HCT116 (cell line): ENCODE data around the gene CFAP298. TPM values are rescaled to one million over a fixed set of nuclear protein-coding genes. Genes with fewer than 3 reads are reported as not detected.
"Not testable (repeated sequence)": the region's sequence is repeated elsewhere in the genome, so short reads cannot be mapped to it uniquely, and the experiment has no call there.

Experiments used
- ATAC-seq: fragments of 200-7000 bp; cut with Tn5 transposase; 2 replicates; pipeline ENCODE4 v1.9.1; 2020; ENCODE audit warnings: mild to moderate bottlenecking, moderate library complexity
- BruUV-seq: library from RNA; stranded (reverse); fragments of 400-500 nt; replicated peaks from 2 replicates; lab custom pipeline; 2021; lab: Mats Ljungman, UMichigan
- CTCF ChIA-PET: fragments of 300-600 bp; sonication (Branson Sonifier 250); formaldehyde crosslinking; loops from one replicate; lab custom pipeline; 2021; ENCODE audit warnings: antibody characterized with exemption; lab: Charles Lee
- POLR2A ChIA-PET: fragments of 300-600, 350-600 bp; sonication (Branson Sonifier 250); formaldehyde crosslinking; loops from one replicate; lab custom pipeline; 2021; ENCODE audit warnings: antibody characterized with exemption; lab: Charles Lee
- RAD21 ChIA-PET, 2 experiments: fragments of 300-600 bp; sonication (Branson Sonifier 250); formaldehyde crosslinking; loops; one replicate each; lab custom pipeline; 2023; ENCODE audit warnings: low total read pairs in 2 of 2; ENCODE audit not compliant: uncharacterized antibody in 2 of 2, unreplicated experiment in 2 of 2, low non-redundant PET in 1 of 2; lab: Charles Lee
- DNase-seq: peaks from one replicate; pipeline ENCODE4 v3.0.0-alpha.2; 2010; ENCODE audit warnings: low read depth, low spot score
- H2AFZ ChIP-seq: fragments of 200-600 bp; shearing (Covaris generic), sonication (generic); 2 replicates; pipeline ENCODE4 v1.6.1; 2017; ENCODE audit warnings: low read depth, mixed run types, mixed read lengths, antibody characterized with exemption, low read length; ENCODE audit not compliant: poor library complexity, severe bottlenecking
- H3K27ac ChIP-seq: 2 replicates; pipeline ENCODE4 v1.5.1; 2012; ENCODE audit warnings: low read depth, low read length
- H3K27me3 ChIP-seq: fragments of 200-600 bp; sonication (generic); 2 replicates; pipeline ENCODE4 v1.6.1; 2016; ENCODE audit warnings: mixed run types, low read length, mixed read lengths; ENCODE audit not compliant: insufficient read depth
- H3K36me3 ChIP-seq, 2 experiments: fragments of 200-500 bp in 1 of 2; fragments of 200-600 bp in 1 of 2; sonication (Bioruptor generic) in 1 of 2; sonication (generic) in 1 of 2; 2 replicates each; pipeline versions ENCODE4 v1.5.1 to v1.6.1; 2014 to 2016; ENCODE audit warnings: low read length in 2 of 2, inconsistent platforms in 1 of 2, mixed read lengths in 1 of 2, mixed run types in 1 of 2; ENCODE audit not compliant: insufficient read depth in 2 of 2, control insufficient read depth in 1 of 2
- H3K4me1 ChIP-seq, 2 experiments: fragments of 200-600 bp in 1 of 2; sonication (generic) in 1 of 2; 2 replicates each; pipeline versions ENCODE4 v1.5.1 to v1.6.1; 2012 to 2017; ENCODE audit warnings: low read length in 2 of 2, inconsistent platforms in 1 of 2, mild to moderate bottlenecking in 1 of 2, mixed read lengths in 1 of 2, mixed run types in 1 of 2, moderate library complexity in 1 of 2; ENCODE audit not compliant: insufficient read depth in 2 of 2, control insufficient read depth in 1 of 2
- H3K4me2 ChIP-seq: fragments of 200-600 bp; sonication (generic); 2 replicates; pipeline ENCODE4 v1.6.1; 2017; ENCODE audit warnings: mixed run types, low read length, mixed read lengths
- H3K4me3 ChIP-seq, 2 experiments: fragments of 200-600 bp in 1 of 2; sonication (generic) in 1 of 2; replicated peaks in 1 of 2; 2 replicates each; pipeline ENCODE4 v1.5.1; 2011 to 2016; ENCODE audit warnings: low read length in 2 of 2, control low read depth in 1 of 2, low read depth in 1 of 2, mild to moderate bottlenecking in 1 of 2, mixed read lengths in 1 of 2, mixed run types in 1 of 2
- H3K79me2 ChIP-seq: fragments of 200-600 bp; sonication (generic); 2 replicates; pipeline ENCODE4 v1.6.1; 2017; ENCODE audit warnings: mild to moderate bottlenecking, mixed run types, low read length, moderate library complexity, mixed read lengths; ENCODE audit not compliant: insufficient read depth
- H3K9ac ChIP-seq: fragments of 200-600 bp; sonication (generic); 2 replicates; pipeline ENCODE4 v1.6.1; 2016; ENCODE audit warnings: low read length, mixed read lengths
- H3K9me2 ChIP-seq: fragments of 200-600 bp; sonication (generic), shearing (Covaris generic); 2 replicates; pipeline ENCODE4 v1.6.1; 2017; ENCODE audit warnings: mixed run types, mild to moderate bottlenecking, moderate library complexity; ENCODE audit not compliant: insufficient read depth
- H3K9me3 ChIP-seq, 2 experiments: fragments of 200-500 bp in 1 of 2; fragments of 200-600 bp in 1 of 2; sonication (Bioruptor generic) in 1 of 2; sonication (generic) in 1 of 2; 2 replicates each; pipeline ENCODE4 v1.6.1; 2014 to 2017; ENCODE audit warnings: low read length in 2 of 2, mixed read lengths in 2 of 2, inconsistent platforms in 1 of 2, low read depth in 1 of 2, mild to moderate bottlenecking in 1 of 2, mixed run types in 1 of 2, moderate library complexity in 1 of 2; ENCODE audit not compliant: control insufficient read depth in 1 of 2, insufficient read depth in 1 of 2
- H4K20me1 ChIP-seq: fragments of 200-600 bp; sonication (generic), shearing (Covaris generic); 2 replicates; pipeline ENCODE4 v1.6.1; 2017; ENCODE audit warnings: mixed run types, mild to moderate bottlenecking, moderate library complexity; ENCODE audit not compliant: insufficient read depth
- CEBPB ChIP-seq: IDR thresholded peaks from 2 replicates; pipeline ENCODE4 v1.6.1; 2012; ENCODE audit warnings: low read depth
- EGR1 ChIP-seq: IDR thresholded peaks from 2 replicates; pipeline ENCODE4 v1.6.1; 2012; ENCODE audit warnings: low read depth
- ELF1 ChIP-seq: IDR thresholded peaks from 2 replicates; pipeline ENCODE4 v1.6.1; 2012; ENCODE audit warnings: low read depth, borderline replicate concordance
- EZH2phosphoT487 ChIP-seq: fragments of 200-600 bp; IDR thresholded peaks from 2 replicates; pipeline ENCODE4 v1.6.1; 2018; ENCODE audit warnings: antibody characterized with exemption, borderline replicate concordance
- JUND ChIP-seq: IDR thresholded peaks from 2 replicates; pipeline ENCODE4 v1.6.1; 2012
- MAX ChIP-seq: IDR thresholded peaks from 2 replicates; pipeline ENCODE4 v1.6.1; 2012
- POLR2AphosphoS5 ChIP-seq: IDR thresholded peaks from 2 replicates; pipeline ENCODE4 v1.6.1; 2011; ENCODE audit warnings: mild to moderate bottlenecking, low read depth, low read length, moderate library complexity
- RAD21 ChIP-seq: IDR thresholded peaks from 2 replicates; pipeline ENCODE4 v1.6.1; 2012; ENCODE audit warnings: low read depth, mild to moderate bottlenecking
- SP1 ChIP-seq: IDR thresholded peaks from 2 replicates; pipeline ENCODE4 v1.6.1; 2012; ENCODE audit warnings: low read depth
- SRF ChIP-seq: IDR thresholded peaks from 2 replicates; pipeline ENCODE4 v1.6.1; 2012; ENCODE audit warnings: low read depth
- TCF7L2 ChIP-seq: IDR thresholded peaks from 2 replicates; pipeline ENCODE4 v1.7.0; 2011; ENCODE audit warnings: borderline replicate concordance, inconsistent platforms; ENCODE audit not compliant: insufficient read depth, insufficient read length; ENCODE audit errors: extremely low read depth
- intact Hi-C: fragments of 100-400 bp; cut with micrococcal nuclease; formaldehyde crosslinking; loops from 2 replicates; pipeline ENCODE4 v1.10.0; 2022
- total RNA-seq: library from RNA; stranded (reverse); gene quantifications from one replicate; pipeline ENCODE4 v1.2.1, GENCODE V29; 2021; ENCODE audit not compliant: unreplicated experiment
- TF ChIP-seq, protein P1 (sequence below): IDR thresholded peaks from 2 replicates; pipeline ENCODE4 v1.6.1; 2011; ENCODE audit warnings: mild to moderate bottlenecking, low read length, moderate library complexity; ENCODE audit not compliant: insufficient replicate concordance; ENCODE audit errors: extremely low read depth
- TF ChIP-seq, protein P2 (sequence below), 3 experiments: fragments of 200-600 bp in 1 of 3; sonication (generic) in 1 of 3; IDR thresholded peaks in 2 of 3; conservative IDR thresholded peaks in 1 of 3; 2 replicates each; pipeline ENCODE4 v1.5.1; 2012 to 2017; ENCODE audit warnings: low read depth in 2 of 3, low read length in 2 of 3, antibody characterized with exemption in 1 of 3, borderline replicate concordance in 1 of 3, control low read depth in 1 of 3, mild to moderate bottlenecking in 1 of 3, mixed read lengths in 1 of 3, mixed run types in 1 of 3, moderate library complexity in 1 of 3; ENCODE audit not compliant: insufficient read depth in 1 of 3
- TF ChIP-seq, protein P3 (sequence below): IDR thresholded peaks from 2 replicates; pipeline ENCODE4 v1.6.1; 2012

CFAP298 gene
- total RNA-seq, 1 experiment from 2014 or later = 58.2 TPM

DNA sequence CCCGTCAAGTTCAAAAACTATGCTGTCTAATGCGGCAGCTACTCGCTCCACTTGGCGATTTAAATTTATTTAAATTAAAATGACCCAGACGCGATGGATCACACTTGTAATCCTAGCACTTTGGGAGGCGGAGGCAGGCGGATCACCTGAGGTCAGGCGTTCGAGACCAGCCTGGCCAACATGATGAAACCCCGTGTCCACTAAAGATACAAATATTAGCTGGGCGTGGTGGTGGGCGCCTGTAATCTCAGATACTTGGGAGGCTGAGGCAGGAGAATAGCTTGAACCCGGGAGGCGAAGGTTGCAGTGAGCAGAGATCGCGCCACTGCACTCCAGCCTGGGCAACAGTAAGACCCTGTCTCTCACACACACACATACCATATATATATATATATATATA, 1.2 kb downstream of the CFAP298 start:
- RAD21 ChIA-PET, H3K9me3 ChIP-seq, H3K9me2 ChIP-seq, intact Hi-C loops, H3K27me3 ChIP-seq, H2AFZ ChIP-seq, DNase-seq, POLR2A ChIA-PET, H4K20me1 ChIP-seq, ATAC-seq, BruUV-seq: not testable (repeated sequence)
- peak overlapping the region; percentile 73 for H3K4me2 ChIP-seq
- H3K36me3 ChIP-seq = peaks cover 5 to 30% of the 10 kb centered on the region in 2 experiments; a peak in 3 of 4 replicates
- peak overlapping the region; percentile 89 for H3K9ac ChIP-seq
- H3K79me2 ChIP-seq = peaks cover 31% of the 10 kb centered on the region
- CTCF ChIA-PET = interaction anchor here (1.1 to 2.5 kb wide), 2 partner anchors 10 kb away, joined by 7 to 17 read pairs; no protein-coding TSS in a partner anchor
- peak overlapping the region; percentile 97; the same call in 1 of the 2 replicates for H3K27ac ChIP-seq
- H3K4me3 ChIP-seq = peak overlapping the region; percentile 95 to 98
- peaks cover 6 to 12% of the 10 kb centered on the region in 2 experiments for H3K4me1 ChIP-seq

GRCh38 chr21:32608851-32609250, 3.3 kb downstream of the CFAP298 start:
- CTCF ChIA-PET = no interaction called here
- POLR2A ChIA-PET = no interaction called here
- Histone ChIP-seq H3K9me2 (no peaks in the 10 kb centered on the region), H3K36me3 (peaks cover 11 to 40% of the 10 kb centered on the region in 2 experiments; a peak in 3 of 4 replicates), H3K27me3 (no peaks in the 10 kb centered on the region), H4K20me1 (no peaks in the 10 kb centered on the region), H3K4me2 (no peak overlapping the region), H3K79me2 (peaks cover 31% of the 10 kb centered on the region), H2AFZ (no peak overlapping the region), H3K4me1 (peaks cover 6 to 12% of the 10 kb centered on the region in 2 experiments), H3K4me3 (no peak overlapping the region), H3K9ac (no peak overlapping the region), H3K9me3 (no peaks in the 10 kb centered on the region), H3K27ac (no peak overlapping the region)
- ATAC-seq = no peak
- RAD21 ChIA-PET = interaction anchor here in 1 of 2 experiments (0.7 kb wide), 1 partner anchor 205 kb away, joined by 3 read pairs; no protein-coding TSS in a partner anchor
- BruUV-seq = no TSS peak
- no peak for TF ChIP-seq EGR1
- TF ChIP-seq, protein P1, sequence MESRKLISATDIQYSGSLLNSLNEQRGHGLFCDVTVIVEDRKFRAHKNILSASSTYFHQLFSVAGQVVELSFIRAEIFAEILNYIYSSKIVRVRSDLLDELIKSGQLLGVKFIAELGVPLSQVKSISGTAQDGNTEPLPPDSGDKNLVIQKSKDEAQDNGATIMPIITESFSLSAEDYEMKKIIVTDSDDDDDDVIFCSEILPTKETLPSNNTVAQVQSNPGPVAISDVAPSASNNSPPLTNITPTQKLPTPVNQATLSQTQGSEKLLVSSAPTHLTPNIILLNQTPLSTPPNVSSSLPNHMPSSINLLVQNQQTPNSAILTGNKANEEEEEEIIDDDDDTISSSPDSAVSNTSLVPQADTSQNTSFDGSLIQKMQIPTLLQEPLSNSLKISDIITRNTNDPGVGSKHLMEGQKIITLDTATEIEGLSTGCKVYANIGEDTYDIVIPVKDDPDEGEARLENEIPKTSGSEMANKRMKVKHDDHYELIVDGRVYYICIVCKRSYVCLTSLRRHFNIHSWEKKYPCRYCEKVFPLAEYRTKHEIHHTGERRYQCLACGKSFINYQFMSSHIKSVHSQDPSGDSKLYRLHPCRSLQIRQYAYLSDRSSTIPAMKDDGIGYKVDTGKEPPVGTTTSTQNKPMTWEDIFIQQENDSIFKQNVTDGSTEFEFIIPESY = no peak
- TF ChIP-seq MAX = no peak
- TF ChIP-seq, protein P2, sequence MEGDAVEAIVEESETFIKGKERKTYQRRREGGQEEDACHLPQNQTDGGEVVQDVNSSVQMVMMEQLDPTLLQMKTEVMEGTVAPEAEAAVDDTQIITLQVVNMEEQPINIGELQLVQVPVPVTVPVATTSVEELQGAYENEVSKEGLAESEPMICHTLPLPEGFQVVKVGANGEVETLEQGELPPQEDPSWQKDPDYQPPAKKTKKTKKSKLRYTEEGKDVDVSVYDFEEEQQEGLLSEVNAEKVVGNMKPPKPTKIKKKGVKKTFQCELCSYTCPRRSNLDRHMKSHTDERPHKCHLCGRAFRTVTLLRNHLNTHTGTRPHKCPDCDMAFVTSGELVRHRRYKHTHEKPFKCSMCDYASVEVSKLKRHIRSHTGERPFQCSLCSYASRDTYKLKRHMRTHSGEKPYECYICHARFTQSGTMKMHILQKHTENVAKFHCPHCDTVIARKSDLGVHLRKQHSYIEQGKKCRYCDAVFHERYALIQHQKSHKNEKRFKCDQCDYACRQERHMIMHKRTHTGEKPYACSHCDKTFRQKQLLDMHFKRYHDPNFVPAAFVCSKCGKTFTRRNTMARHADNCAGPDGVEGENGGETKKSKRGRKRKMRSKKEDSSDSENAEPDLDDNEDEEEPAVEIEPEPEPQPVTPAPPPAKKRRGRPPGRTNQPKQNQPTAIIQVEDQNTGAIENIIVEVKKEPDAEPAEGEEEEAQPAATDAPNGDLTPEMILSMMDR (IDR thresholded peaks at IDR 0.05 in 2 of 3, conservative IDR thresholded peaks at IDR 0.05 in 1 of 3; ENCODE audit: borderline replicate concordance in 1 of 3, insufficient read depth in 1 of 3, low read depth in 2 of 3, low read length in 2 of 3) = no peak
- TF ChIP-seq SP1 = no peak
- no peak for TF ChIP-seq JUND
- no peak for TF ChIP-seq EZH2phosphoT487
- no peak for TF ChIP-seq ELF1
- TF ChIP-seq POLR2AphosphoS5 = no peak
- no peak for TF ChIP-seq TCF7L2
- TF ChIP-seq, protein P3, sequence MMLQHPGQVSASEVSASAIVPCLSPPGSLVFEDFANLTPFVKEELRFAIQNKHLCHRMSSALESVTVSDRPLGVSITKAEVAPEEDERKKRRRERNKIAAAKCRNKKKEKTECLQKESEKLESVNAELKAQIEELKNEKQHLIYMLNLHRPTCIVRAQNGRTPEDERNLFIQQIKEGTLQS = no peak
- TF ChIP-seq RAD21 = no peak
- TF ChIP-seq CEBPB = no peak
- no peak for TF ChIP-seq SRF
- DNase-seq = no peak
- intact Hi-C loops = no loop called here
